GM21381 (cell line): ENCODE measurements around the gene HADHB.
"Not testable (repeated sequence)": the region's sequence is repeated elsewhere in the genome, so short reads cannot be mapped to it uniquely, and the experiment has no call there.

Source experiments
- ATAC-seq: cut with Tn5 transposase; IDR thresholded peaks from one replicate; pipeline ENCODE4 v1.9.1; 2021; ENCODE audit warnings: mild to moderate bottlenecking, moderate library complexity; ENCODE audit not compliant: unreplicated experiment

The HADHB gene

DNA sequence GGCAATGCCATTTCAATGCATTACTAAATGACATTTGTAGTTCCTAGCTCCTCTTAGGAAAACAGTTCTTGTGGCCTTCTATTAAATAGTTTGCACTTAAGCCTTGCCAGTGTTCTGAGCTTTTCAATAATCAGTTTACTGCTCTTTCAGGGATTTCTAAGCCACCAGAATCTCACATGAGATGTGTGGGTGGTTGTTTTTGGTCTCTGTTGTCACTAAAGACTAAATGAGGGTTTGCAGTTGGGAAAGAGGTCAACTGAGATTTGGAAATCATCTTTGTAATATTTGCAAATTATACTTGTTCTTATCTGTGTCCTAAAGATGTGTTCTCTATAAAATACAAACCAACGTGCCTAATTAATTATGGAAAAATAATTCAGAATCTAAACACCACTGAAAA is 45.3 kb downstream of the HADHB start:
- no peak for ATAC-seq

DNA sequence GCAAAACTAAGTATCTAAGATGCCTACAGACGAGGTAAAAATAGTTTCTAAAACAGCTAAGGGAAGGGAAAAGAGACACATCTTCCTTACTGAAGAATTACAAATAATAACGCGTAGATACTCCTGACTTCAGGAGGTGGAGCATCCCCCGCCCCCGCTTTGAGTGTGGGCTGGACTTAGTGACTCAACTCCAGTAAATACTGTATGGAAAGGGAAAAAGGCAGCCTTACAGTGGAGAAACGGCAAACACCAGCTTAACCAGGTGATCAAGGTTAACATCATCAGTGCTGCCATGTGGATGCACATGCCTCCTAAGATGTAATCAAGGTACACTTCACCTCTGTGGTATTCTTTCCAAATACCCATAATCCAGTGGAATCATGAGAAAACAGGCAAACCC is 47.9 kb downstream of the HADHB start:
- ATAC-seq = no peak

- ATAC-seq = no peak
Observed at GRCh38 chr2:26295511-26295910, 50.8 kb downstream of the HADHB start.

- ATAC-seq = no peak
Observed at GRCh38 chr2:26297061-26297460, 52.3 kb downstream of the HADHB start.

DNA sequence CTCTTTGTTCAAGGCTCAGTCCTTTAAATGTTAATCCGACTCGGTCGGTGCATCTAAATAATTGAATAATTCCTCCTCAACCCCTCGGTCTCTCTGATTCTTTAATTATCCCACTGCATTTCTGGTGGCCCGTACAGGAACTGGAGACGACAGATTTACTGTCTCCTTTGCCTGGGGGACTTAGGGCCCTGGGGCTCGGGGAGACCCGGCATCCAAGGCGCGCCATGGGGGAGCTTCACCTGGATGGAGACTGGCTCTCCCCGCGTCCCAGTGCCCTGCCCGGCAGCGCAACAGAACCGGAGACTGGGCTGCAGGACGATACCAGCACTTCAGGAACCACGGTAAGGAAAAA is 53.5 kb downstream of the HADHB start:
- no peak for ATAC-seq

DNA sequence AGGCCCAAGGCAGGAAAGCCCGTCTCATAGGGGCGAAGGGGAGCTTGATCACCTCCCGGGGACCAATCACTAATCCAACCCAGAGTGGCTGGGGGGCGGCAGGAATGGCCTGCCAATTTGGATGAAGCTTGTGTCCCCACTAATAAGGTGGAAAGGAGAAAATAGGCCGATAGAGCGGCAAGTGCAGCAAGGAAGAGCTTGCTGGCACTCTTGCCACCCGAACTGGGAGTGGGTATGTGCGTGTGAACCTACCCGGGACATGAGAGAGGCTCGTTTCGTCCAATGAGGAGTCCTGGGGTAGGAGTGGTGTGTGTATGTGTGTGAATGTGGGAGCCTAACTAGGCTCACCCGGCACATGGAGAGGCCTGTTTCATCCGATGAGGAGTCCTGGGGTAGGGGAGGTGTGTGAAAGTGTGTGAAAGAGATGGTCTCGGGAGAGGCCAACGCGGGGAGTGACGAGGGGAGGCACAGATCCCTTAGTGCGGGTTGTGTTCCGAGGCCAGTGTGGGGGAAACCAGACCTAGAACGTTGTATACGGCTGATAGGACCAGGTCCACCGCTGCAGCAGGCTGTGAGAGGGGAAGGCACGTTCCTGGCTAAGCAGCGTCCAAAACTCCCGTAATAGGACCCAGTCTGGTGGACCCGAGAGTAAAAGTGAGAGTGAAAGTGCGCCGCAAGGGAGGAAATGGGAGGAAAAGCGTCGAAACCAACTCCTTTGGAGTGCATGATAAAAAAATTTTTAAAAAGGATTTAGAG is 54.1 kb downstream of the HADHB start:
- no peak for ATAC-seq

DNA sequence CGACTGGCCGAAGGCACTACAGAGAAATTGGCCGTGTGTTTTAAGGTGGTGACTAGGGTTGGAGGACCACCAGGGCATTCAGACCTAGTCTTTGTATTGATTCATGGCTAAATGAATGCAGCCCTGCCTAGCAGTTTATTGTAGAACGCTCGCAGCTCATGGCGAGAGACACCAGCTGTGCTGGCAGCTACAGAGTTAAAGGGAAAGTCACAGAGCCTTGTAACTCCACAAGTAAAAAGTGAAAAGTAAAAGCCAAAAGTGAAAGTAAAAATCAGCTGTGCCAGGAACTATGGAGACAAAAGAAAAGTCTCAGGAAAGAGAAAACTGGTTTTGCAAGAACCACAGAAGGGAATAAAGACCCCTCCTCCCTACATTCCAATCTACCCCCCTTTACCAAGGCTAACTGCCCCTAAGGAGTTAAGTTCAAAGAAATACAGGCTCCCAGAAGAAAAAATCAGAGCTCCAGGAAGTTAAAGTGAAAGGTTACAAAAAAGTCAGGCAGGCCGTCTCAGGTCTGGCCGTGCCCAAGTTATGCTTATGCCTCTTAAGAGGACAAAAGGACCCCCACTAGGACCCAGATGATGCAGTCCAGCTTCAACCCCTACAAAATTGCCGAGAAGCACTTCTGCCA is 54.8 kb downstream of the HADHB start:
- ATAC-seq = no peak

DNA sequence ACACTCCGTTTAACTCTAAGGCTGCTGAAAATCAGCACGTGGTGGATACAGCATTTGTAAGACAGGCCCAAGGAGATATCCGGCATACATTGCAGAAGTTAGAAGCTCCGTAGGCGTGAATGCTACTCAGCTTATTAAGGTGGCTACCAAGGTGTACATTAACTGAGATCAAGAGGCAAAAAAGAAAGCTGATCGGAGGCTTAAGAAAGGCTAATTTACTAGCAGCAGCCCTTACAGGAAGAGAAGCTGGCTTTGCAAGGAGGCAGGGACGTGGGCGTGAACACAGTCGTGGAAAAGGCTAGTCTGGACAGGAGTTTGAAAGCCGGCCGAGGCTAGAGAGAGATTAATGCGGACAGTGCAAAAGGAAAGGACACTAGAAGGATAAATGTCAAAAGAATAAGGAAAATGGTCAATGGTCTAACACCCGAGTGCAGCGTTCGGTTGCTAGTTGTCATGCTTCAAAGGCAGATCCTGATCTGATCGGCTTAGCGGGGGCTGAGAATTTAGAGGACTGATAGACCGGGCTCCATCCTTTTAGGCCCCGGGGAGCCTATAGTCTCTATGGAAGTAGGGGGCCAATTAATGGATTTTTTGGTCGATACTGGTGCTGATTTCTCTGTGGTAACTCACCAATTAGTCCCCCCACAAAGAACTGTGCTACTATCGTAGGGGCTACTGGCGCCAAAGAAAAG is 55.6 kb downstream of the HADHB start:
- ATAC-seq = no peak

- ATAC-seq = no peak
Observed at GRCh38 chr2:26302846-26303245, 58.1 kb downstream of the HADHB start.

DNA sequence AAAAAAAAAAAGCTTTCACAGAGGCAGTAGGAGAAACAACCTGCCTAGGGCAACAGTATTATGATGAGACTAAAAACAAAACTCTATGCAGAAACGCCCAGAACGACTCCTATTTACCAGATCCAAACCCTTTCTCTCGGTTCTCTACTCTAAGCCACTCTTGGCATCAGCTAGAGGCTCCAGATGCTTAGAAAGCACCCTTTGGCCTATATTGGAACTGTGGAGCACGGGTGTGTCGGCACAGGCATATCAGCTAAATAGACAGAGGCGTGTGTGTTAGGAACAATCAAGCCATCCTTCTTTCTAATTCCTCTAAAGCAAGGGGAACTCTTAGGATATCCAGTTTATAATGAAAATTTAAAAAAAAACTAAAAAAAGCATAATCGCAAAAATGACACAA is 60.4 kb downstream of the HADHB start:
- not testable (repeated sequence) for ATAC-seq

DNA sequence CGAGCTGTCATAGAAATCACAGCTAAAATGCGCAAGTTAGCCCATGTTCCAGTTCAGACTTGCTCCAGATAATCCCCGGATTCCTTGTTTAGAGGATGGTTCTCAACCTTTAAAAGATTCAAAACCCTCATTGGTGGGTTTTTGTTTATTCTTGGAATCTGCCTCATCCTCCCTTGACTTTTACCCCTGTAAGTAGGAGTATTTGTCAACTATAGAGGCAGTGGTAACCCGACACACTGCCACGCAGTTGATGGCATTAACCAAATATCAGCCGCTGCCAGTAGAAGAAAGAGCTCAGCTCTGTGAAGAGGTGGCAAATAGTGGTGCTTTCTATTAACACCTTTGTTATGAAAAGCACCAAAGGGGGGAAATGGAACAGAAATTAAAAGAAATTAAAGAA is 60.8 kb downstream of the HADHB start:
- ATAC-seq = no peak

DNA sequence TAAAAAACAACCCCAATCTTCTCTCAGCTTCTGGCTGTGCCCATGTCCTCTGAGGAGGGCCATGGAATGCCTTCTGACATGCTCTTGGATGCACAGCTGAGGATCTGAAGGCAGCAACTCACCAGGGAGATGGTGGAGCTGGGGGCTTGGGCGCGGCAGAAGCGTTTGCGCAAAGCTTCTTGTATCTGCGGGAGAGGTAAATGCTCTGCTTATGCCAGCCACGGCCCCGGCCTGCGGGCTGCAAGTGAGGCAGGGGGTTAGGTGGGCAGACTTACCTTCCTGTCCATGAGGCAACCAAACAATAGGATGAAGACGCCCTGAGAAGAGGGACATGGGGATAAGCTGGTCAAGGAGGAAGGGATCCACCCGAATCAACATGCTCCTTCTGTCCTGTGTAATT is 65.2 kb downstream of the HADHB start:
- ATAC-seq = no peak

GRCh38 chr2:26312471-26312870 is 67.7 kb downstream of the HADHB start:
- ATAC-seq = no peak

DNA sequence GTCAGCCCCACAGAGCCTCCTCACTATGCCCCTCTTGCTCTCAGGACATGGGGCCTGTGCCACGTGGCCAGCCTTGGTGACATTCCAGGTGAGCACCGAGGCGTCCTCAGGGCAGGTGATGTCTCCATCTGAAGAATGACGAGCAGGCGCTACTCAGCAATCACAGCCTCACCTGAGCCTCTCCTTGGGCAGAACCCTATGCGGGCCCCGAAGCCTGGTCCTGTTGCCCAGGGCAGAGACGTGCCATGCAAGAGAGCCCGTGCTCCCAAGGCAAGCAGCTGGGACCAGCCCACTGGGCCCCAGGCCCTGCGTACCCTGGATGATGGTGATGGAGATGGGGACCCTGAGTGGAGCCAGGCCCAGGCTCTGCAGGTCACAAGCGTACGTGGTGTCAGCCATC is 68.7 kb downstream of the HADHB start:
- ATAC-seq = no peak

DNA sequence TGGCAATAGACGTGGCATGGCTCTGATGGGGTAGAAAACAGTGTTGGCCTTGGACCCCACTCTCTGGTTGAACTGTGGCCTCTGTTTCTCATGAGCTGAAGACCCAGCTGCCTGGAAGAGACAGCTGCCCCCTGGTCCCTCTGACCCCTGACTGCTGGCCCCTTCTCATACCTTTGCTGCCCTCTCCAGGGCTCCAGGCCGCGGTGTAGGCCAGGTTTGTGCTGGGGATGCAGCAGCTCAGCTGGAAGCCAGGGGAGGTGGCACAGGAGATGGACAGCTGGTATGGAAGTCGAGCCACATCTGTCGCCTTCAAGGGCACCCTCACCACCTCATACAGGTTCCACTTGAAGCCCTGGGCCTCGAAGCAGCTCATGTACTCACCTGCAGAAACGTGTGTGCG is 69.5 kb downstream of the HADHB start:
- no peak for ATAC-seq

- no peak for ATAC-seq
Observed at GRCh38 chr2:26316041-26316440, 71.3 kb downstream of the HADHB start.

- no peak for ATAC-seq
Observed at GRCh38 chr2:26316845-26317244, 72.1 kb downstream of the HADHB start.

DNA sequence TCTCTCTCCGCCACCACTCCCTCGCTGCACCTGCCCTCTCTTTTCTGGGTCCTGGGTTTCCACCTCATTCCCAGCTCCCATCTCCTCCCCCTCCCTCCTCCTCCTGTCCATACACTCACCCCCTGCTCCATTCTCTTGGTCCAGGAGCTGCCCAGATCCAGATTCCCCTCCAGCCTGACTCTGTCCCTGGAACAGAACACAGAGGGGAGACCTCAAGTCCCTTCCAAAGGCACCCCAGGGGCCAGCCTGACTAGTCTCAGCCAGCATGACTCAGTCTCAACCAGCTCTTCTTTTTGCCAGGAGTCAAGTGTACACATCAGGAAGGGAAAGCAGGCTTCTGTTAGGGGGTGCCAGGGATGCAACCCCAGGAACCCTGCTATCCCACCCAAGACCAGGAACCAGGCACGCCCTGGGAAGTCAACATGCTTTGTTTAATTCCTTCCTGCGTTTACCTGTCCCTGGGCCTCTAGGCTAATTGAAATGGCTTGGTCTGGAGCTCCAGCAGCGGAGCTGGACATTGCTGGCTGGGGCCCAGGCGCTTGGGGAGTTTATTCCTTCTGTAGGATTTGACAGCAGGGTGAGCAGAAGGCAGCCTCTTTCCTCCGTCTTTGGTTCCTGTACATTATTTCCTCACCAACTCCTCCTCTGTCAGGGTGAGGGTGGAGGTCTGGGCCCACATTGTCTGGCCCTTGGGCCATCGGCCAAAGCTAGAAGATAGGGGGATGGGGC is 72.8 kb downstream of the HADHB start:
- ATAC-seq = no peak

- ATAC-seq = no peak
Observed at GRCh38 chr2:26318950-26319349, 74.2 kb downstream of the HADHB start.

DNA sequence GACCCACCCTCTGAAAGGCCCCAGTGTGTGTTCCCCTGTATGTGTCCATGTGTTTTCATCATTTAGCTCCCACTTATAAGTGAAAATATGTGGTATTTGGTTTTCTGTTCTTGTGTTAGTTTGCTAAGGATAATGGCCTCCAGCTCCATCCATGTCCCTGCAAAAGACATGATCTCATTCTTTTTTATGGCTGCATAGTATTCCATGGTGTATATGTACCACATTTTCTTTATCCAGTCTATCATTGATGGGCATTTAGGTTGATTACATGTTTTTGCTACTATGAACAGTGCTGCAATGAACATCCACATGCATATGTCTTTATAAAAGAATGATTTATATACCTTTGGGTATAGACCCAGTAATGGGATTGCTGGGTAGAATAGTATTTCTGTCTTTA is 79.7 kb downstream of the HADHB start:
- ATAC-seq = not testable (repeated sequence)

DNA sequence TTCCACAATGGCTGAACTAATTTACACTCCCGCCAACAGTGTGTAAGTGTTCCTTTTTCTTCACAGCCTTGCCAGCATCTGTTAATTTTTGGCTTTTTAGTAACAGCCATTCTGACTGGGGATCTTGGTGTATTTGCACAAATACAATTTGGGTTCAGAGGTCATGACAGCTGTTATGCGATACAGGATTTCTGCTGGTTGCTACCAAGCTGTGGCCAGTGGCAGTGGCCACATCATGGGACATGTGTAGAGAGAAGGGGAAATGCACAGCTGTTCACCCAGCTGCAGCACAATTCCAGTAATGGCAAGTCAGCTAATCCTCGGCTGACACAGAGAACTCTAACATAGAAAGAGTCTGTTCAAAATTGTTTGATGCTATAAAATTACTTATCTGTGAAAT is 80.2 kb downstream of the HADHB start:
- no peak for ATAC-seq

GRCh38 chr2:26325851-26326250 is 81.1 kb downstream of the HADHB start:
- ATAC-seq = no peak
